Activated T-cell treated with anti-CD3 and anti-CD28 coated beads, Interleukin-2, amount 50 U/mL, for 1 hour (primary cell): ENCODE data around the gene CCSER1.

Source experiments
- DNase-seq: peaks from one replicate; pipeline ENCODE4 v3.0.0-alpha.2; 2020

The CCSER1 gene

DNA sequence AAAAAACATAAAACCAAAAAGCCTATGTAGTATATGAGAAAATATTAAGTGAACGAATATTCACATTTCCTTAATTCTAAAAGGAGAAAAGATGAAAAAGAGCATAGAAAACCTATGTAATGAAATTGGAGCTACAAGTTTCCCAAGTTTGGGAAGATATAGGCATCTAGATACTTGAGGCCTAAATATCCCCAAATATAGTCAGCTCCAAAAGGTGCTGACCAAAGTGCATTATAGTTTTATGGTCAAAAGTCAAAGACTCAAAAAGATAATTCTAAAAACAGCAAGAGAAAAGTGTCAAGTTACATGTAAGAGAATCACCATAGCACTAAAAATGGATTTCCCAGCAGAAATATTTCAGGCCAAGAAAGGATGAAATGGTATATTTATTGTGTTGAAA lies 1502.9 kb downstream of the CCSER1 start:
- no peak for DNase-seq

DNA sequence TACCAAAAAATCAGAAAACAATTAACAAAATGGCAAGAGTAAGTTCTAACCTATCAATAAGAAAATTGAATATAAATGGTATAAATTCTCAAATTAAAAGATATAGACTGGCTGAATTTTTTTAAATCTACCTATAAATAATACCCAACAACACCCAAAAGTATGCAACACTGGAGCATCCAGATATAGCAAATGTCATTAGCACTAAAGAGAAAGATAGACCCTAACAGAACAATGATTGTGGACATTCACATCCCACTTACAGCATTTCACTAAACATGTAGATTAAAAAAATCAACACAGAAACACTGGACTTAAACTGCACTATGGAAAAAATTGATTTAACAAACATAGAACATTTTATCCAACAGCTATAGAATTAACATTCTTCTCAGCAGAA lies 1503.6 kb downstream of the CCSER1 start:
- no peak for DNase-seq

- DNase-seq, result no peak
Observed at GRCh38 chr4:91631335-91631734, 1504.1 kb downstream of the CCSER1 start.

GRCh38 chr4:91636083-91636482 lies 1508.9 kb downstream of the CCSER1 start:
- no peak for DNase-seq
